Endodermal cell (in vitro differentiated cells): Measurements from ENCODE around the gene ROBO4. TPM values are rescaled to one million over a fixed set of nuclear protein-coding genes. Genes with fewer than 3 reads are reported as not detected.

Experiments used
- DNase-seq: peaks from one replicate; pipeline ENCODE4 v3.0.0-alpha.2; 2017
- H3K27ac ChIP-seq: 2 replicates; pipeline ENCODE4 v1.5.1; 2013; ENCODE audit warnings: mild to moderate bottlenecking, low read depth, low read length, moderate library complexity
- H3K27me3 ChIP-seq: 2 replicates; pipeline ENCODE4 v1.6.1; 2013; ENCODE audit warnings: mild to moderate bottlenecking, low read length, moderate library complexity; ENCODE audit not compliant: insufficient read depth, control insufficient read depth, poor library complexity, severe bottlenecking
- H3K36me3 ChIP-seq: 2 replicates; pipeline ENCODE4 v1.7.0; 2013; ENCODE audit warnings: mild to moderate bottlenecking, low read length, moderate library complexity; ENCODE audit not compliant: control insufficient read depth, insufficient read depth
- H3K4me1 ChIP-seq: one replicate; pipeline ENCODE4 v1.7.0; 2013; ENCODE audit warnings: low read length; ENCODE audit not compliant: control insufficient read depth, insufficient read depth
- H3K4me3 ChIP-seq: 2 replicates; pipeline ENCODE4 v1.5.1; 2013; ENCODE audit warnings: mild to moderate bottlenecking, low read length, moderate library complexity
- H3K9ac ChIP-seq: 2 replicates; pipeline ENCODE4 v1.6.1; 2013; ENCODE audit warnings: mild to moderate bottlenecking, low read length, moderate library complexity; ENCODE audit not compliant: poor library complexity, severe bottlenecking; ENCODE audit errors: extremely low read depth
- H3K9me3 ChIP-seq: 2 replicates; pipeline ENCODE4 v1.6.1; 2013; ENCODE audit warnings: mild to moderate bottlenecking, low read length, moderate library complexity; ENCODE audit not compliant: control insufficient read depth
- H3K27ac Mint-ChIP-seq: 2 replicates; pipeline ENCODE4 v1.8.0; 2020; ENCODE audit warnings: mixed read lengths
- H3K27me3 Mint-ChIP-seq: 2 replicates; pipeline ENCODE4 v1.8.0; 2021; ENCODE audit warnings: mild to moderate bottlenecking, mixed read lengths; ENCODE audit not compliant: insufficient read depth
- H3K36me3 Mint-ChIP-seq: 2 replicates; pipeline ENCODE4 v1.8.0; 2020; ENCODE audit warnings: low read depth, mixed read lengths
- H3K4me1 Mint-ChIP-seq: 2 replicates; pipeline ENCODE4 v1.8.0; 2020; ENCODE audit warnings: mixed read lengths
- H3K4me3 Mint-ChIP-seq: 2 replicates; pipeline ENCODE4 v1.8.0; 2020; ENCODE audit warnings: mild to moderate bottlenecking, moderate library complexity, mixed read lengths
- H3K9me3 Mint-ChIP-seq: 2 replicates; pipeline ENCODE4 v1.8.0; 2020; ENCODE audit warnings: mild to moderate bottlenecking, mixed read lengths
- CTCF ChIP-seq: fragments of 200-600 bp; sonication (generic); conservative IDR thresholded peaks from 2 replicates; pipeline ENCODE4 v1.5.0; 2021; ENCODE audit warnings: antibody characterized with exemption, mild to moderate bottlenecking
- WGBS, 2 experiments: methylation state at CpG; one replicate each; pipeline versions ENCODE4 v1.1.5 to v1.1.7; 2013; ENCODE audit warnings: missing lambda C conversion rate in 2 of 2, mixed read lengths in 1 of 2; ENCODE audit not compliant: insufficient coverage in 1 of 2, insufficient read length in 1 of 2; 5-methylcytosine and 5-hydroxymethylcytosine counted together
- long read RNA-seq, 4 experiments: library from polyadenylated mRNA in 2 of 4; library from RNA in 1 of 4; library from capped mRNA in 1 of 4; stranded (forward) in 3 of 4; unstranded in 1 of 4; transcript quantifications; one replicate each; pipeline ENCODE4 v2.0.0, GENCODE V29; 2020 to 2021; ENCODE audit warnings: inconsistent platforms in 1 of 4
- polyA plus RNA-seq, 2 experiments: library from polyadenylated mRNA; stranded (reverse); fragments of 50-300 nt; gene quantifications; one replicate each; pipeline ENCODE4 v1.2.3, GENCODE V29; 2013
- total RNA-seq, 2 donors: library from RNA; stranded (reverse); fragmentation: NEBNext Ultra II Directional in 1 of 2; extraction: Animal tissue kit (Norgen Biotek cat#: 25700) in 1 of 2; gene quantifications; 2 replicates in 1 of 2; 3 replicates in 1 of 2; pipeline ENCODE4 v1.2.1, GENCODE V29; 2021

Gene ROBO4
- total RNA-seq, result under 1 TPM in 1 of 2 donors, not detected in 1; 0.59 TPM
- 0.04 TPM for polyA plus RNA-seq (2013, experiment 1 of 2)
- polyA plus RNA-seq (2013, experiment 2 of 2), result not detected
- long read RNA-seq, experiment 1, result 0 reads
- long read RNA-seq, experiment 2, result 0 reads
- long read RNA-seq, experiment 3, result 0 reads
- long read RNA-seq, experiment 4, result 0 reads

DNA sequence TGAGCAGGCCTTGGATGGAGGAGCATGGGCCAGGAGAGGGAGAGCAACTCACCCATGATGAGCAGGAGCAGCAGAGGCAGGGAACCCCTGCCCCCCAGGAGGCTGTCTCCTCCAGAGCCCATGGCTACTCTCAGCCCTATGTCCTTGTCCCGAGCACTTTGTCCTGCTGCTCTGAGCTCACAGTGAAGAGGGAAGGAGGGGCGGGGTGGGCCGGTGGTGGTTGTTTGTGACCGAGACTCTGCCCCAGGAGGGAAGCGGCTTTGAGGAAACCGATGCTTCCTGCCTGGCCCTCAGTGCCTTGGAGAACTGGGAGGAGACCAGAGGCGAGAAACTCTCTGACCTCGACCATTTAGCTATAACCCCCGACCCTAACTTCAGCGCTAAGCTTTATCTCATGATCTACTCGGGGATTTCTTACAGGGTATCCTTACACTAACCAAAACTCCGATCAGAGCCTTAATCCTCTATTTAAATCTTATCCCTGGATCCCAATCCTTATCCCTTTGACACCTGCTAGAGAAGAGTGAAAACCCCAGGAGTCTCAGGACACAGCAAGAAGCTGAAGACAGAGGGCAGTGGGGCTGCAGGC is at the start of gene ROBO4:
Gene ROBO4 (minus strand): TSS at position 192 of the 589 bp plus-strand sequence. CDS start 70 bp downstream, at position 122.
- WGBS, 2 experiments, result 70 to 77% methylated on average over 5 to 12 of the region's 12 CpGs
- peaks cover 40% of the 10 kb centered on the region for H3K27me3 ChIP-seq
- peak; percentile 60 for DNase-seq
- peaks cover 9% of the 10 kb centered on the region for H3K4me1 ChIP-seq
- H3K4me3 ChIP-seq, result no peak within 1 kb of the TSS
- H3K9me3 ChIP-seq, result no peaks in the 10 kb centered on the region
- Mint-ChIP-seq H3K27ac (no peak within 1 kb of the TSS), H3K9me3 (no peaks in the 10 kb centered on the region), H3K4me1 (peaks cover 19% of the 10 kb centered on the region), H3K4me3 (no peak within 1 kb of the TSS), H3K27me3 (peaks cover 57% of the 10 kb centered on the region), H3K36me3 (no peaks in the 10 kb centered on the region)
- no peak within 1 kb of the TSS for H3K27ac ChIP-seq
- no peak within 1 kb of the TSS for H3K9ac ChIP-seq
- no peak for TF ChIP-seq CTCF
- no peaks in the 10 kb centered on the region for H3K36me3 ChIP-seq

DNA sequence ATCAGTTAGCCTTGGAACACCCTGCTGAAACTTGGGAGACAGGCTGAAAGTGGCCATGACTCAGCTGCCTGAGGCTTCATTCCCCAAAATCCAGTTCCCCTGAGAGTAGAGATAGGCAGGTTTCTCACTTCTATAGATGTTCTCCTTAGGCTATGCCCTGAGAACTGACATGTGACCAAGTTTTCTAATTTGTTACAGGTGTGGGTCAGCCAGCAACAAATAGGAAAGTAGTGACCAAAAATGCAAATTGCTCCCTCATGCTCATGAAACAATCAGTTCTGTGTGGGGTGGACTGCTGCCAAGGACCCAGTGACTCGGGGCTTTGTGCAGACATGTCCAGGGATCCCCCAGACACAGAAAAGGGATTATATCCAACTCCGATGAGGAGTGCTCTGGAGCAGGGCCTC is 49.1 kb upstream of the ROBO4 start:
- no peak overlapping the region for H3K27ac ChIP-seq
- Mint-ChIP-seq H3K9me3 (peaks cover 2% of the 10 kb centered on the region), H3K27me3 (peaks cover 48% of the 10 kb centered on the region), H3K4me3 (no peak overlapping the region), H3K36me3 (no peaks in the 10 kb centered on the region), H3K4me1 (no peaks in the 10 kb centered on the region), H3K27ac (no peak overlapping the region)
- no peak for TF ChIP-seq CTCF
- DNase-seq, result no peak
- no peak overlapping the region for H3K4me3 ChIP-seq
- WGBS, 2 experiments, result 94% methylated on average over 2 of the region's 2 CpGs; no CpG with 5 or more reads in 1 of the 2 experiments
- H3K9me3 ChIP-seq, result no peaks in the 10 kb centered on the region
- H3K36me3 ChIP-seq, result no peaks in the 10 kb centered on the region
- H3K9ac ChIP-seq, result no peak overlapping the region
- no peaks in the 10 kb centered on the region for H3K4me1 ChIP-seq
- peaks cover 44% of the 10 kb centered on the region for H3K27me3 ChIP-seq

DNA sequence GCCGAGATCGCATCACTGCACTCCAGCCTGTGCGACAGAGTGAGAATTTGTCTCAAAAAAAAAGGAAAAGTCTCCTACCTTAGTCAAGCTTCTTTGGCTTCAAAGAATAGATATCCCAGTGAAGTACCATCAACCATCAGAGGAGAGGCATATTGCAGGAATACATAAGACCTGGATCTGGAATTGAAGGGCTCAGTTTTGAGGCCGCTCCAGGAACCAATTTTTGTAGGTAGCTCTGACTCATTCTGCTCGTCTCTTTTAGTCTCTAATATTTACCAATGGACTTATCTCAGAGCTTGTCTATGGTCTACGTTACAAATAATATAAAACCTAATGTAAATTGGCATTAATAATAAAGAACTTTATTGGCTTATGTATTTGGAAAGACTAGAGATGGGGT is 48.2 kb upstream of the ROBO4 start:
- no peaks in the 10 kb centered on the region for H3K36me3 Mint-ChIP-seq
- H3K4me1 ChIP-seq, result no peaks in the 10 kb centered on the region
- no peak for TF ChIP-seq CTCF
- H3K27ac ChIP-seq, result no peak overlapping the region
- H3K36me3 ChIP-seq, result no peaks in the 10 kb centered on the region
- H3K9ac ChIP-seq, result no peak overlapping the region
- 92 to 96% methylated on average over 5 of the region's 6 CpGs for WGBS, 2 experiments
- H3K4me3 Mint-ChIP-seq, result no peak overlapping the region
- H3K9me3 Mint-ChIP-seq, result peaks cover 2% of the 10 kb centered on the region
- H3K4me1 Mint-ChIP-seq, result no peaks in the 10 kb centered on the region
- peaks cover 53% of the 10 kb centered on the region for H3K27me3 Mint-ChIP-seq
- DNase-seq, result no peak
- no peak overlapping the region for H3K4me3 ChIP-seq
- no peak overlapping the region for H3K27ac Mint-ChIP-seq
- H3K27me3 ChIP-seq, result peaks cover 40% of the 10 kb centered on the region
- H3K9me3 ChIP-seq, result no peaks in the 10 kb centered on the region
